Lung (tissue), 12 donors: ENCODE data around the gene ZIC2. TPM values are rescaled to one million over a fixed set of nuclear protein-coding genes. Genes with fewer than 3 reads are reported as not detected.

Experiments
- ATAC-seq: fragments of 200-7000 bp; cut with Tn5 transposase; one replicate; pipeline ENCODE4 v1.9.1; 2020; ENCODE audit warnings: moderate number of reproducible peaks; ENCODE audit not compliant: insufficient read depth, low FRiP score
- DNase-seq, 3 donors: peaks; one replicate each; pipeline ENCODE4 v3.0.0-alpha.2; 2013 to 2017
- H3K27ac ChIP-seq, 2 donors: one replicate each; pipeline ENCODE4 v1.5.1; 2013; ENCODE audit warnings: mild to moderate bottlenecking in 2 of 2, moderate library complexity in 2 of 2, control low read depth in 1 of 2, inconsistent platforms in 1 of 2, low read depth in 1 of 2, low read length in 1 of 2
- H3K27me3 ChIP-seq, 3 donors: one replicate each; pipeline ENCODE4 v1.5.1; 2013; ENCODE audit warnings: low read length in 2 of 3; ENCODE audit not compliant: control insufficient read depth in 3 of 3, insufficient read depth in 3 of 3
- H3K36me3 ChIP-seq, 4 donors: one replicate each; pipeline ENCODE4 v1.5.1; 2013; ENCODE audit warnings: low read length in 4 of 4, mild to moderate bottlenecking in 1 of 4, moderate library complexity in 1 of 4; ENCODE audit not compliant: control insufficient read depth in 4 of 4, insufficient read depth in 4 of 4
- H3K4me1 ChIP-seq, 5 donors: one replicate each; pipeline ENCODE4 v1.5.1; 2013; ENCODE audit warnings: low read length in 5 of 5, mild to moderate bottlenecking in 2 of 5, moderate library complexity in 1 of 5; ENCODE audit not compliant: control insufficient read depth in 5 of 5, insufficient read depth in 5 of 5
- H3K4me3 ChIP-seq: one replicate; pipeline ENCODE4 v1.5.1; 2013; ENCODE audit warnings: mild to moderate bottlenecking, control low read depth, moderate library complexity
- H3K9ac ChIP-seq, 2 donors: one replicate each; pipeline ENCODE4 v1.5.1; 2013; ENCODE audit warnings: low read length in 2 of 2, control low read depth in 1 of 2; ENCODE audit not compliant: insufficient read depth in 1 of 2
- H3K9me3 ChIP-seq, 4 donors: one replicate each; pipeline ENCODE4 v1.5.1; 2013; ENCODE audit warnings: low read length in 3 of 4, mild to moderate bottlenecking in 1 of 4, moderate library complexity in 1 of 4; ENCODE audit not compliant: control insufficient read depth in 4 of 4, insufficient read depth in 3 of 4
- CTCF ChIP-seq: IDR thresholded peaks from 2 replicates; pipeline ENCODE4 v1.5.1; 2012; ENCODE audit warnings: mild to moderate bottlenecking; ENCODE audit errors: control extremely low read depth, extremely low read depth
- WGBS, 2 donors: extraction: QIAGEN DNeasy Blood & Tissue Kit; methylation state at CpG; one replicate each; pipeline ENCODE4 v1.1.7; 2013; 5-methylcytosine and 5-hydroxymethylcytosine counted together
- polyA plus RNA-seq, 2 donors: library from polyadenylated mRNA; stranded (reverse); fragments of 200-250 nt; gene quantifications; one replicate each; pipeline ENCODE4 v1.2.1, GENCODE V29; 2013
- total RNA-seq, 2 donors: library from RNA; depleted of rRNA in 1 of 2; stranded (reverse); fragments of >200 nt in 1 of 2; gene quantifications; one replicate each; pipeline ENCODE4 v1.2.1, GENCODE V29; 2014 to 2021
- donor health status: control.
- donor health status: control.
- donor health status: Bipolar disorder and iron deficiency.
- donor health status: healthy.
- donor health status: DM: yes; HTN: yes; CAD: no.

The ZIC2 gene
- total and polyA plus RNA-seq, 4 donors: 0.06 TPM; not detected in 3

GRCh38 chr13:99969919-99970650, 11.5 kb upstream of the ZIC2 start:
- no peak overlapping the region for H3K9ac ChIP-seq
- no peak overlapping the region for H3K4me3 ChIP-seq
- peaks cover 0 to 10% (median 0%) of the 10 kb centered on the region in 4 donors for H3K9me3 ChIP-seq
- WGBS, 2 donors: 3% methylated on average over 44 to 79 of the region's 79 CpGs
- ATAC-seq (no peak), DNase-seq (peak in 1 of 3 donors; percentile 22)
- H3K27ac ChIP-seq: no peak overlapping the region
- peaks cover 0 to 27% (median 7%) of the 10 kb centered on the region in 5 donors for H3K4me1 ChIP-seq
- TF ChIP-seq CTCF: no peak
- H3K36me3 ChIP-seq: no peaks in the 10 kb centered on the region
- peaks cover 16 to 79% (median 75%) of the 10 kb centered on the region in 3 donors for H3K27me3 ChIP-seq

- peak in 1 of 3 donors; percentile 24 for DNase-seq
- Histone ChIP-seq H3K27me3 (peaks cover 23 to 79% (median 76%) of the 10 kb centered on the region in 3 donors), H3K27ac (no peak overlapping the region), H3K4me1 (peaks cover 0 to 27% (median 7%) of the 10 kb centered on the region in 5 donors), H3K4me3 (no peak overlapping the region), H3K9ac (no peak overlapping the region), H3K36me3 (no peaks in the 10 kb centered on the region), H3K9me3 (peaks cover 0 to 17% (median 0%) of the 10 kb centered on the region in 4 donors)
- TF ChIP-seq CTCF: no peak
- no peak for ATAC-seq
- WGBS, 2 donors: 2 to 3% methylated on average over 54 to 118 of the region's 118 CpGs
These were observed 10.7 kb upstream of the ZIC2 start for GRCh38 chr13:99970651-99971575.

GRCh38 chr13:99971576-99972189, 9.9 kb upstream of the ZIC2 start, which contains the start of gene ZIC5:
Gene ZIC5, minus strand, starts transcription at chr13:99971767. Its CDS starts 164 bp downstream, at chr13:99971603.
- 8% methylated on average over 40 to 41 of the region's 41 CpGs for WGBS, 2 donors
- H3K27ac ChIP-seq: no peak within 1 kb of the TSS
- peaks cover 0 to 27% (median 7%) of the 10 kb centered on the region in 5 donors for H3K4me1 ChIP-seq
- no peak for TF ChIP-seq CTCF
- H3K36me3 ChIP-seq: no peaks in the 10 kb centered on the region
- peaks cover 23 to 79% (median 76%) of the 10 kb centered on the region in 3 donors for H3K27me3 ChIP-seq
- H3K9me3 ChIP-seq: peaks cover 0 to 17% (median 0%) of the 10 kb centered on the region in 4 donors
- ATAC-seq (no peak), DNase-seq (peak in 1 of 3 donors; percentile 18)
- H3K9ac ChIP-seq: no peak within 1 kb of the TSS
- H3K4me3 ChIP-seq: no peak within 1 kb of the TSS
